Neural cell (in vitro differentiated cells): ENCODE data around the gene SZT2. TPM values are rescaled to one million over a fixed set of nuclear protein-coding genes. Genes with fewer than 3 reads are reported as not detected.

Experiments
- H2AFZ ChIP-seq: fragments of 200-600, 300-800 bp; sonication (generic), shearing (Covaris generic); 2 replicates; pipeline ENCODE4 v1.6.0; 2014; ENCODE audit warnings: low read depth, mild to moderate bottlenecking, antibody characterized with exemption, low read length, moderate library complexity
- H3F3A ChIP-seq: fragments of 200-600 bp; shearing (Covaris generic); 2 replicates; pipeline ENCODE4 v1.6.1; 2016; ENCODE audit warnings: mild to moderate bottlenecking, moderate library complexity, mixed read lengths, antibody characterized with exemption, low read length; ENCODE audit not compliant: insufficient read depth, poor library complexity, severe bottlenecking
- H3K27ac ChIP-seq: fragments of 200-600, 300-800 bp; sonication (generic), shearing (Covaris generic); 2 replicates; pipeline ENCODE4 v1.5.1; 2014; ENCODE audit warnings: mild to moderate bottlenecking, low read length, moderate library complexity
- H3K27me3 ChIP-seq: fragments of 300-800, 200-600 bp; sonication (generic), shearing (Covaris generic); 2 replicates; pipeline ENCODE4 v1.6.0; 2014; ENCODE audit warnings: mild to moderate bottlenecking, low read depth, low read length, moderate library complexity; ENCODE audit not compliant: insufficient read depth
- H3K36me3 ChIP-seq: fragments of 300-800, 200-600 bp; sonication (generic), shearing (Covaris generic); 2 replicates; pipeline ENCODE4 v1.5.1; 2014; ENCODE audit warnings: mild to moderate bottlenecking, antibody characterized with exemption, low read length, moderate library complexity; ENCODE audit not compliant: insufficient read depth
- H3K4me2 ChIP-seq: fragments of 300-800, 200-600 bp; sonication (generic), shearing (Covaris generic); 2 replicates; pipeline ENCODE4 v1.6.0; 2014; ENCODE audit warnings: mild to moderate bottlenecking, low read length
- H3K4me3 ChIP-seq: fragments of 300-800, 200-600 bp; sonication (generic), shearing (Covaris generic); 2 replicates; pipeline ENCODE4 v1.5.1; 2014; ENCODE audit warnings: mild to moderate bottlenecking, low read length, moderate library complexity
- H3K79me2 ChIP-seq: fragments of 200-600 bp; shearing (Covaris generic); replicated peaks from 2 replicates; pipeline ENCODE4 v1.6.0; 2014; ENCODE audit warnings: mild to moderate bottlenecking, low read length, moderate library complexity; ENCODE audit not compliant: insufficient read depth
- H3K9ac ChIP-seq: fragments of 300-800, 200-600 bp; sonication (generic), shearing (Covaris generic); 2 replicates; pipeline ENCODE4 v1.6.1; 2016; ENCODE audit warnings: mild to moderate bottlenecking, low read length, mixed read lengths
- H3K9me2 ChIP-seq: fragments of 200-600 bp; shearing (Covaris generic); 2 replicates; pipeline ENCODE4 v1.6.1; 2016; ENCODE audit warnings: mild to moderate bottlenecking, low read length, mixed read lengths; ENCODE audit not compliant: insufficient read depth
- H3K9me3 ChIP-seq: fragments of 200-600, 300-800 bp; sonication (generic), shearing (Covaris generic); 2 replicates; pipeline ENCODE4 v1.6.1; 2016; ENCODE audit warnings: mild to moderate bottlenecking, mixed run types, low read length, moderate library complexity, mixed read lengths
- H4K20me1 ChIP-seq: fragments of 200-600 bp; shearing (Covaris generic); 2 replicates; pipeline ENCODE4 v1.6.1; 2016; ENCODE audit warnings: mild to moderate bottlenecking, mixed run types; ENCODE audit not compliant: insufficient read depth
- CTCF ChIP-seq: fragments of 450-650 bp; IDR thresholded peaks from 2 replicates; pipeline ENCODE4 v1.5.1; 2014; ENCODE audit warnings: antibody characterized with exemption, mild to moderate bottlenecking, moderate library complexity; ENCODE audit not compliant: poor library complexity, severe bottlenecking
- EP300 ChIP-seq: fragments of 450-650 bp; conservative IDR thresholded peaks from 2 replicates; pipeline ENCODE4 v1.6.1; 2014; ENCODE audit warnings: antibody characterized with exemption, mild to moderate bottlenecking, moderate library complexity; ENCODE audit not compliant: poor library complexity, severe bottlenecking
- EZH2 ChIP-seq: fragments of 200-600, 300-800 bp; shearing (Covaris generic), sonication (generic); IDR thresholded peaks from 2 replicates; pipeline ENCODE4 v1.6.1; 2014; ENCODE audit warnings: antibody characterized with exemption, low read length, borderline replicate concordance, mild to moderate bottlenecking; ENCODE audit not compliant: insufficient read depth, poor library complexity, severe bottlenecking
- MXI1 ChIP-seq: fragments of 450-650 bp; conservative IDR thresholded peaks from 2 replicates; pipeline ENCODE4 v1.6.1; 2014; ENCODE audit warnings: antibody characterized with exemption, mild to moderate bottlenecking; ENCODE audit not compliant: poor library complexity, severe bottlenecking
- POLR2AphosphoS5 ChIP-seq: IDR thresholded peaks from 2 replicates; pipeline ENCODE4 v1.6.1; 2012
- RAD21 ChIP-seq: fragments of 450-650 bp; conservative IDR thresholded peaks from 2 replicates; pipeline ENCODE4 v1.6.1; 2014; ENCODE audit warnings: antibody characterized with exemption, mild to moderate bottlenecking, moderate library complexity
- REST ChIP-seq: IDR thresholded peaks from 2 replicates; pipeline ENCODE4 v1.6.1; 2012; ENCODE audit warnings: borderline replicate concordance
- SMC3 ChIP-seq: fragments of 450-650 bp; conservative IDR thresholded peaks from 2 replicates; pipeline ENCODE4 v1.6.1; 2014; ENCODE audit warnings: antibody characterized with exemption, mild to moderate bottlenecking, moderate library complexity; ENCODE audit not compliant: poor library complexity
- TAF1 ChIP-seq: IDR thresholded peaks from 2 replicates; pipeline ENCODE4 v1.6.1; 2012; ENCODE audit warnings: low read depth
- polyA plus RNA-seq: library from polyadenylated mRNA; depleted of rRNA; stranded (reverse); fragments of >200 nt; gene quantifications from 2 replicates; pipeline ENCODE4 v1.2.3, GENCODE V29; 2014

SZT2 gene
- polyA plus RNA-seq, 1 donor from 2014 or later, result 6.6 TPM

GRCh38 chr1:43358746-43359693, 30.7 kb upstream of the SZT2 start, which contains the start of gene CDC20:
TSS of gene CDC20 (plus strand) at chr1:43358981. CDS start at chr1:43359216, 235 bp downstream.
- TF ChIP-seq TAF1 (peak; percentile 56), EZH2 (no peak), CTCF (no peak), EP300 (no peak), MXI1 (peak; percentile 100)
- Histone ChIP-seq H3K27ac (peak within 1 kb of the TSS; percentile 31), H3K4me3 (peak within 1 kb of the TSS; percentile 93), H3K79me2 (peaks cover 6% of the 10 kb centered on the region), H3K9me3 (no peaks in the 10 kb centered on the region), H3F3A (no peaks in the 10 kb centered on the region), H2AFZ (peak within 1 kb of the TSS; percentile 98), H3K9ac (peak within 1 kb of the TSS; percentile 68), H3K27me3 (no peaks in the 10 kb centered on the region), H3K4me2 (peak within 1 kb of the TSS; percentile 100), H3K9me2 (no peaks in the 10 kb centered on the region), H4K20me1 (no peaks in the 10 kb centered on the region), H3K36me3 (no peaks in the 10 kb centered on the region)

- Histone ChIP-seq H3K9ac (no peak overlapping the region), H3K4me3 (peak overlapping the region; percentile 93), H3K79me2 (peaks cover 6% of the 10 kb centered on the region), H3K27me3 (no peaks in the 10 kb centered on the region), H2AFZ (no peak overlapping the region), H3K4me2 (no peak overlapping the region), H3F3A (no peaks in the 10 kb centered on the region), H4K20me1 (no peaks in the 10 kb centered on the region), H3K27ac (no peak overlapping the region), H3K9me2 (no peaks in the 10 kb centered on the region), H3K36me3 (no peaks in the 10 kb centered on the region), H3K9me3 (no peaks in the 10 kb centered on the region)
- TF ChIP-seq SMC3, result no peak
- no peak for TF ChIP-seq TAF1
- no peak for TF ChIP-seq EZH2
These were observed 30.0 kb upstream of the SZT2 start for GRCh38 chr1:43359696-43360095.

GRCh38 chr1:43360616-43361015, 29.1 kb upstream of the SZT2 start:
- no peak overlapping the region for H3K9ac ChIP-seq
- H3F3A ChIP-seq, result no peaks in the 10 kb centered on the region
- no peaks in the 10 kb centered on the region for H3K36me3 ChIP-seq
- no peak overlapping the region for H3K4me3 ChIP-seq
- no peaks in the 10 kb centered on the region for H3K27me3 ChIP-seq
- no peak overlapping the region for H3K4me2 ChIP-seq
- TF ChIP-seq EZH2, result no peak
- no peak for TF ChIP-seq SMC3
- TF ChIP-seq MXI1, result no peak
- no peak for TF ChIP-seq RAD21
- no peak for TF ChIP-seq TAF1
- no peak for TF ChIP-seq EP300
- no peak for TF ChIP-seq POLR2AphosphoS5
- no peak for TF ChIP-seq REST
- TF ChIP-seq CTCF, result no peak
- no peaks in the 10 kb centered on the region for H3K9me2 ChIP-seq
- no peak overlapping the region for H2AFZ ChIP-seq
- no peaks in the 10 kb centered on the region for H3K9me3 ChIP-seq
- H4K20me1 ChIP-seq, result no peaks in the 10 kb centered on the region
- no peak overlapping the region for H3K27ac ChIP-seq
- H3K79me2 ChIP-seq, result peaks cover 6% of the 10 kb centered on the region
